Measurements from ENCODE around the gene CSH1.

The CSH1 gene

DNA sequence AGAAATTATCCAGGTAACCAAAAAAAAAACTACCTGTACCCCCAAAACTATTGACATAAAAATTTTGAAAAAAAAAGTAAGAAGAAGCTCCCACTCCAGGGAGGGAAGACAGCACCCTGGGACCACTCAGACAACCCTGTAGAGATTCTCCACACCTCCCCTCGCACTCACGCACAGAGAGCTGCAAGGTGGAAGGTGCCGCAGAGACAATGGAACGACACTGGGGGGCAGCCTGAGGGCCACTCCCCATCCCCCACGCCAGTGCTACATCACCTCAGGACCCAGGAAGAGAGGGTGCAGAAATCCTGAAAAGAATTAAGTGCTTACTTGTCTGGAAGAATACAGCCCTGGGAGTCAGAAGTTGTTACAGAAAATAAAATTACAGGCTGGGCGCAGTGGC lies 40.9 kb upstream of the CSH1 start:
- DNase-seq (ENCODE audit: low read depth) = no peak
- TF ChIP-seq MYC (IDR thresholded peaks at IDR 0.05; ENCODE audit: low read depth, low read length) = no peak
- TF ChIP-seq POLR2A (IDR thresholded peaks at IDR 0.05; ENCODE audit: extremely low read depth, insufficient read length) = no peak
- TF ChIP-seq, protein P1, sequence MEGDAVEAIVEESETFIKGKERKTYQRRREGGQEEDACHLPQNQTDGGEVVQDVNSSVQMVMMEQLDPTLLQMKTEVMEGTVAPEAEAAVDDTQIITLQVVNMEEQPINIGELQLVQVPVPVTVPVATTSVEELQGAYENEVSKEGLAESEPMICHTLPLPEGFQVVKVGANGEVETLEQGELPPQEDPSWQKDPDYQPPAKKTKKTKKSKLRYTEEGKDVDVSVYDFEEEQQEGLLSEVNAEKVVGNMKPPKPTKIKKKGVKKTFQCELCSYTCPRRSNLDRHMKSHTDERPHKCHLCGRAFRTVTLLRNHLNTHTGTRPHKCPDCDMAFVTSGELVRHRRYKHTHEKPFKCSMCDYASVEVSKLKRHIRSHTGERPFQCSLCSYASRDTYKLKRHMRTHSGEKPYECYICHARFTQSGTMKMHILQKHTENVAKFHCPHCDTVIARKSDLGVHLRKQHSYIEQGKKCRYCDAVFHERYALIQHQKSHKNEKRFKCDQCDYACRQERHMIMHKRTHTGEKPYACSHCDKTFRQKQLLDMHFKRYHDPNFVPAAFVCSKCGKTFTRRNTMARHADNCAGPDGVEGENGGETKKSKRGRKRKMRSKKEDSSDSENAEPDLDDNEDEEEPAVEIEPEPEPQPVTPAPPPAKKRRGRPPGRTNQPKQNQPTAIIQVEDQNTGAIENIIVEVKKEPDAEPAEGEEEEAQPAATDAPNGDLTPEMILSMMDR (IDR thresholded peaks at IDR 0.05; ENCODE audit: low read depth, low read length) = no peak
- TF ChIP-seq, protein P2, sequence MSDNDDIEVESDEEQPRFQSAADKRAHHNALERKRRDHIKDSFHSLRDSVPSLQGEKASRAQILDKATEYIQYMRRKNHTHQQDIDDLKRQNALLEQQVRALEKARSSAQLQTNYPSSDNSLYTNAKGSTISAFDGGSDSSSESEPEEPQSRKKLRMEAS (IDR thresholded peaks at IDR 0.05; ENCODE audit: low read depth, low read length) = no peak
- H3K4me3 ChIP-seq (ENCODE audit: low read depth, low read length) = no peak overlapping the region

DNA sequence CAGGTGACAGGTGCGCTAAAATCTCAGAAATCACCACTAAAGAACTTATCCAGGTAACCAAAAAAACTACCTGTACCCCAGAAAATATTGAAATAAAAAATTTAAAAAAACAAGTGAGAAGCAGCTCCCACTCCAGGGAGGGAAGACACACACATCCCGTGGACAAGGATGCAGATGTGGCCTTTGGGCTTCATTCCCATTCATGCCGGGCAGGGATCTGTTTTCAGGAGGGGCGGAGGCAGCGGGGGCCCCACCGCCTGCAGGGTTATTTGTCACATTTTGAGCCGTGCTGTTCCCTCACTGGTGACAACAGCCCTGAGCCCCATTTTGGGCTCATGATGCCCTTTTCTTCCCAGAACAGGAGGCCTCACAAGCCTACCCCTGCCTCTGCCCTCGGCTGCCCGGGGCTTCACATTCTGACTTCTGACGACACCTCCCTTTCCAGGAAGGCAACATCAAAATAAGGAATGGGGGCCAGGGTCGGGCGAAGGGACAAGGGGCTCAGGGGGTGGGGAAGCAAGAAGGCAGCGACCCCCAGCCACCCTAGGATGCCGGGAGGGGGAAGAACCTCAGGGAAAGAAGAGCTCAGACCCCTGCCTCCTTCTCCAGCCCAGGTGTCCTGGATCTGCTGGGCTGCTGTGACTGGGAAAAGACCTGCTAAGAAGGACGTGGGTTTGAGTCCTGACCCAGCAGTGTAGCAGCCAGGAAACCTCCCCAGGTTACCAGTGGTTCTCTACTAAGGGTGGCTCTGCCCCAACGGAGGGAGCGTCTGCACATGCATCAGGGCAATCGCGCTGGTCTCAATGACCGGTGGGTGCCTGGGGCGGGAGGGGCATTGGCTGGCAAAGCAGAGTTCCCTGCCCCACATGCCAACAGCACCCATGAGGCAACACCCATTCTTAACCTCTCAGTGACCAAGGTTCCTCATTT lies 38.1 kb upstream of the CSH1 start:
- no peak overlapping the region for H3K4me3 ChIP-seq (ENCODE audit: low read depth, low read length)
- no peak for DNase-seq (ENCODE audit: low read depth)

DNA sequence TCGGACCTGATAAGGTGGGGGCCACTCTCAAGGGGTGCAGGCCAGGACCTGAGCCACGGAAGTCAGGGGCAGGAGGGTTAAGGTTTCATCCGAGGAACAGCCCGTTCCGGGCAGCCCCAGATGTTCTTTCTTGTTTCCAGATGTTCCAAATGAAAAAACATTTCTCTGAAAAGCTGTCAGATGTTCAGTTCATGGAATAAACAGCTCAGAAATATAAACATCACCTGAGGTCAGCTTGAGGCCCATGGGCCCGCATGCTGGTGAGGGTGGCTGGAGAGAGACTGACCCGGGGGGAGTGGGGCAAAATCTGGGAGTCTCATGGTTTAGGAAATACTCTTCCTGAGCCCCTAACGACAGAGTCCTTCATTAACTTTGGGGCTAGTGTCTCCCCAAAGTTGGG lies 37.2 kb upstream of the CSH1 start:
- no peak for TF ChIP-seq POLR2A (IDR thresholded peaks at IDR 0.05; ENCODE audit: extremely low read depth, insufficient read length)
- TF ChIP-seq, protein P2 (IDR thresholded peaks at IDR 0.05; ENCODE audit: low read depth, low read length) = no peak
- TF ChIP-seq, protein P1 (IDR thresholded peaks at IDR 0.05; ENCODE audit: low read depth, low read length) = no peak
- no peak for TF ChIP-seq MYC (IDR thresholded peaks at IDR 0.05; ENCODE audit: low read depth, low read length)
- H3K4me3 ChIP-seq (ENCODE audit: low read depth, low read length) = no peak overlapping the region
- no peak for DNase-seq (ENCODE audit: low read depth)

More for the DNA sequence above, 38.1 kb upstream of the CSH1 start:
- TF ChIP-seq, protein P2 (IDR thresholded peaks at IDR 0.05; ENCODE audit: low read depth, low read length) = no peak
- TF ChIP-seq MYC (IDR thresholded peaks at IDR 0.05; ENCODE audit: low read depth, low read length) = no peak
- TF ChIP-seq, protein P1 (IDR thresholded peaks at IDR 0.05; ENCODE audit: low read depth, low read length) = no peak
- no peak for TF ChIP-seq POLR2A (IDR thresholded peaks at IDR 0.05; ENCODE audit: extremely low read depth, insufficient read length)

DNA sequence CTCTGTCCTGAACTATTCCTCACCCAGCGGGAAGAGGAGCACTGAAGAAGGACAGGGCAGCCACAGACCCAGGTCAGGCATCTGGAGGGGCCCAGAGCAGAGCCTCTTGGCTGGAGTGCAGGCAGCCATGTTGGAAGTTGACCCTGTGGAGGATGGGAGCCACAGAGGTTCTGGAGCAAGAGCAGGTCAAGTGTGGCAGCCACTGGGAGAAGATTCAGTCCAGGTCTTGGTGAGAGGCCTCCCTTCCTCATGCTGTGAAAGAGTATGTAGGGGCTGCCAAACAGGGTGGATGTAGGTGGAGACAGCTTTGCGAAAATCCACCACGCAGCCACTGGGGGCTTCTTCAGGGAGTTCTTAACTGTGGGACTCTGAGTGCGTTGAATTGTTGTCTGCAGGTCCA lies 36.3 kb upstream of the CSH1 start:
- TF ChIP-seq, protein P2 (IDR thresholded peaks at IDR 0.05; ENCODE audit: low read depth, low read length) = no peak
- no peak for TF ChIP-seq MYC (IDR thresholded peaks at IDR 0.05; ENCODE audit: low read depth, low read length)
- TF ChIP-seq, protein P1 (IDR thresholded peaks at IDR 0.05; ENCODE audit: low read depth, low read length) = no peak
- TF ChIP-seq POLR2A (IDR thresholded peaks at IDR 0.05; ENCODE audit: extremely low read depth, insufficient read length) = no peak
- DNase-seq (ENCODE audit: low read depth) = no peak
- H3K4me3 ChIP-seq (ENCODE audit: low read depth, low read length) = no peak overlapping the region

DNA sequence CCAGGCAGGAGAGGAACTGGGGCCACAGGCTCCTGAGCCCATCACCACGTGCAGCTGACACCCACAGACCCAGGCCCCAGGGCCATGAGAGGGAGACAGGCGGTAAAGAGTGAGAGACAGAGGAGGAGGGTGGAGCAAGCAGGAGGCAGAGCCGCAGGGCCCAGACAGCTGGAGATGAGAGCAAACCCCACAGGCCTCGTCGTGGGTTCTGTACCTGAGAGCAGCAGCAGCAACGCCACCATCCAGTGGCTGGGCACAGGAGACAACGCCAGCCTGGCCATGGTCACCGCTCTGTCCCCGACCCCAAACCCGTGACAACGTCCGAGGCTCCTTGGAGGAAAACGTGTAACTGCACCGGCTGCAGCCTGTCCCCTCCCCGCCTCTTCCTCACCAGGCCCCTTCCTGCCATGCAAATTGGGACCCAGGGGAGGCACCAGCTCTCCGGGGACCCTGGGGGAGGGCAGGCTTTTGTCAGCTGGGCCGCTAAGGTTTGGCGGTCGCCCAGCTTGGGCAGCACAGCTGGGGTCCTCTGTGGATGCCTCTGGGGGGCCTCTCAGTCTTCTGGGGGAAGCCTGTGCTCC lies 35.7 kb upstream of the CSH1 start, which contains the start of gene CD79B:
Gene CD79B (minus strand): TSS at position 351 of the 581 bp plus-strand sequence. CDS start 70 bp downstream, at position 281.
- H3K4me3 ChIP-seq (ENCODE audit: low read depth, low read length) = peak within 1 kb of the TSS; percentile 61
- DNase-seq (ENCODE audit: low read depth) = peak; percentile 80
- TF ChIP-seq POLR2A (IDR thresholded peaks at IDR 0.05; ENCODE audit: extremely low read depth, insufficient read length) = peak; percentile 25
- TF ChIP-seq, protein P1 (IDR thresholded peaks at IDR 0.05; ENCODE audit: low read depth, low read length) = no peak
- TF ChIP-seq, protein P2 (IDR thresholded peaks at IDR 0.05; ENCODE audit: low read depth, low read length) = peak; percentile 61
- TF ChIP-seq MYC (IDR thresholded peaks at IDR 0.05; ENCODE audit: low read depth, low read length) = no peak; the same call in 1 of the 2 replicates

All from NB4 (cell line).